Measurements from ENCODE around the gene RAP1GDS1.

DNA sequence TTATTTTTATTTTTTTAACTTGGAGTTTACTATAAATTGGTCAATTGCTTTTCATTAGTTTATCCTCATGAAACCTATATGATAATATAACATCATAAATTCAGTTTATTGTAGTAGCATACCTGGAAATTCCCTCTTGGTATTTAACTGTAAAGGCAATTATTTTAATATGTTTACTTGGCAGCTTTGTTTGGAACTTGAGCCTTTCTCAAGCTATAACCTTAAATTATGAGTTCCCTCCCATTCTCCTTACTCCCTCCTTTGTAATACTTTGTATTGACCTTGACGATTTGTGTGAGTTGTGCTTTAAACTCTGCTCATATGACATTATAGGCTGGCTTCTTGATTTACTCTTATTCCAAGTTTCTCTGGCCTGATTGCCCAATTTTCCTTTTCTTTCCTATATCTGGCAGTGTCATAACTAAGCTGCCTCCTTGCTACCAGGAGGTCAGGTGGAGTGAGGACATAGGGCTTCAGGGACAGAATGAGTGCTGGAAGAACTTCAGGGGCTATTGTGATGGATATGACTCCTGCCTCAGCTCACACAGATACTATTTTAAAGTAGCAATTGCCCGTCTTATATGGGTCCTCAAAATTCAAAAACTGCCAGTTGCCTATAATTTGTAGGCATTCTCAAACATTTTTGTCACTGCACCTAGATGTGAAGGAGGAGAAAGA is 77.7 kb downstream of the RAP1GDS1 start:
- TF ChIP-seq, protein P1, sequence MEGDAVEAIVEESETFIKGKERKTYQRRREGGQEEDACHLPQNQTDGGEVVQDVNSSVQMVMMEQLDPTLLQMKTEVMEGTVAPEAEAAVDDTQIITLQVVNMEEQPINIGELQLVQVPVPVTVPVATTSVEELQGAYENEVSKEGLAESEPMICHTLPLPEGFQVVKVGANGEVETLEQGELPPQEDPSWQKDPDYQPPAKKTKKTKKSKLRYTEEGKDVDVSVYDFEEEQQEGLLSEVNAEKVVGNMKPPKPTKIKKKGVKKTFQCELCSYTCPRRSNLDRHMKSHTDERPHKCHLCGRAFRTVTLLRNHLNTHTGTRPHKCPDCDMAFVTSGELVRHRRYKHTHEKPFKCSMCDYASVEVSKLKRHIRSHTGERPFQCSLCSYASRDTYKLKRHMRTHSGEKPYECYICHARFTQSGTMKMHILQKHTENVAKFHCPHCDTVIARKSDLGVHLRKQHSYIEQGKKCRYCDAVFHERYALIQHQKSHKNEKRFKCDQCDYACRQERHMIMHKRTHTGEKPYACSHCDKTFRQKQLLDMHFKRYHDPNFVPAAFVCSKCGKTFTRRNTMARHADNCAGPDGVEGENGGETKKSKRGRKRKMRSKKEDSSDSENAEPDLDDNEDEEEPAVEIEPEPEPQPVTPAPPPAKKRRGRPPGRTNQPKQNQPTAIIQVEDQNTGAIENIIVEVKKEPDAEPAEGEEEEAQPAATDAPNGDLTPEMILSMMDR (IDR thresholded peaks at IDR 0.05), result no peak
- no peak for TF ChIP-seq POLR2A (IDR thresholded peaks at IDR 0.05)
